ES-I3 (cell line): ENCODE results near the gene MYLK3.
"Not testable (repeated sequence)": the region's sequence is repeated elsewhere in the genome, so short reads cannot be mapped to it uniquely, and the experiment has no call there.

Experiments
- H3K36me3 ChIP-seq: 2 replicates; pipeline ENCODE4 v1.6.1; 2013; ENCODE audit warnings: mild to moderate bottlenecking, low read length, control low read depth, moderate library complexity; ENCODE audit not compliant: insufficient read depth
- H3K4me1 ChIP-seq: 2 replicates; pipeline ENCODE4 v1.6.1; 2013; ENCODE audit warnings: mild to moderate bottlenecking, control low read depth, low read length; ENCODE audit not compliant: insufficient read depth
- H3K9ac ChIP-seq: 2 replicates; pipeline ENCODE4 v1.6.1; 2013; ENCODE audit warnings: low read depth, mild to moderate bottlenecking, low read length, moderate library complexity
- H3K9me3 ChIP-seq: 2 replicates; pipeline ENCODE4 v1.6.1; 2013; ENCODE audit warnings: mild to moderate bottlenecking, low read length, moderate library complexity; ENCODE audit not compliant: control insufficient read depth, insufficient read depth

MYLK3 gene

GRCh38 chr16:46701615-46702014 is 46.5 kb downstream of the MYLK3 start:
- Histone ChIP-seq H3K36me3 (0 out of 2 replicates have a peak, but pooled peaks cover 5% of the 10 kb centered on the region), H3K4me1 (no peaks in the 10 kb centered on the region), H3K9ac (no peak overlapping the region), H3K9me3 (no peaks in the 10 kb centered on the region)

- Histone ChIP-seq H3K9me3 (no peaks in the 10 kb centered on the region), H3K9ac (no peak overlapping the region), H3K4me1 (no peaks in the 10 kb centered on the region), H3K36me3 (peaks cover 14% of the 10 kb centered on the region)
Measured at GRCh38 chr16:46700048-46700447, 48.1 kb downstream of the MYLK3 start.

GRCh38 chr16:46696957-46697356 is 51.2 kb downstream of the MYLK3 start:
- Histone ChIP-seq H3K4me1 (no peaks in the 10 kb centered on the region), H3K36me3 (peaks cover 23% of the 10 kb centered on the region), H3K9me3 (no peaks in the 10 kb centered on the region), H3K9ac (no peak overlapping the region)

- H3K9ac ChIP-seq, result no peak overlapping the region
- peaks cover 30% of the 10 kb centered on the region for H3K36me3 ChIP-seq
Measured at GRCh38 chr16:46695937-46696336, 52.2 kb downstream of the MYLK3 start.

GRCh38 chr16:46693598-46693997 is 54.5 kb downstream of the MYLK3 start:
- peaks cover 6% of the 10 kb centered on the region; the same call in 1 of the 2 replicates for H3K4me1 ChIP-seq
- no peaks in the 10 kb centered on the region for H3K9me3 ChIP-seq
- H3K36me3 ChIP-seq, result peaks cover 30% of the 10 kb centered on the region
- no peak overlapping the region for H3K9ac ChIP-seq

More at GRCh38 chr16:46695937-46696336, 52.2 kb downstream of the MYLK3 start:
- no peaks in the 10 kb centered on the region for H3K9me3 ChIP-seq
- H3K4me1 ChIP-seq, result peaks cover 6% of the 10 kb centered on the region; the same call in 1 of the 2 replicates

- H3K9me3 ChIP-seq, result no peaks in the 10 kb centered on the region
- peaks cover 14% of the 10 kb centered on the region; the same call in 1 of the 2 replicates for H3K4me1 ChIP-seq
- peak overlapping the region; percentile 83; the same call in 1 of the 2 replicates for H3K9ac ChIP-seq
- peaks cover 26% of the 10 kb centered on the region for H3K36me3 ChIP-seq
Measured at GRCh38 chr16:46691726-46692125, 56.4 kb downstream of the MYLK3 start.

- H3K9ac ChIP-seq, result peak overlapping the region; percentile 83
- H3K36me3 ChIP-seq, result peaks cover 16% of the 10 kb centered on the region
- H3K4me1 ChIP-seq, result peaks cover 17% of the 10 kb centered on the region; the same call in 1 of the 2 replicates
- H3K9me3 ChIP-seq, result no peaks in the 10 kb centered on the region
Measured at GRCh38 chr16:46690281-46691178, 57.6 kb downstream of the MYLK3 start.

GRCh38 chr16:46689365-46690280 is 58.5 kb downstream of the MYLK3 start, which contains the start of gene ORC6:
TSS of gene ORC6 (plus strand) at chr16:46689659. CDS start at chr16:46689706, 47 bp downstream.
- peaks cover 17% of the 10 kb centered on the region; the same call in 1 of the 2 replicates for H3K4me1 ChIP-seq
- H3K9me3 ChIP-seq, result no peaks in the 10 kb centered on the region
- peak within 1 kb of the TSS; percentile 83 for H3K9ac ChIP-seq
- peaks cover 16% of the 10 kb centered on the region for H3K36me3 ChIP-seq

GRCh38 chr16:46688654-46689364 is 59.3 kb downstream of the MYLK3 start, which contains the start of gene VPS35:
TSS of gene VPS35 (minus strand) at chr16:46689178. CDS start at chr16:46689133, 45 bp downstream.
- H3K9me3 ChIP-seq, result no peaks in the 10 kb centered on the region
- peaks cover 17% of the 10 kb centered on the region; the same call in 1 of the 2 replicates for H3K4me1 ChIP-seq
- peaks cover 16% of the 10 kb centered on the region for H3K36me3 ChIP-seq
- peak within 1 kb of the TSS; percentile 83 for H3K9ac ChIP-seq

- H3K9ac ChIP-seq, result peak overlapping the region; percentile 83
- H3K36me3 ChIP-seq, result peaks cover 14% of the 10 kb centered on the region
- no peaks in the 10 kb centered on the region for H3K9me3 ChIP-seq
- H3K4me1 ChIP-seq, result peaks cover 17% of the 10 kb centered on the region; the same call in 1 of the 2 replicates
Measured at GRCh38 chr16:46688101-46688653, 60.0 kb downstream of the MYLK3 start.

GRCh38 chr16:46687486-46687885 is 60.7 kb downstream of the MYLK3 start:
- H3K9ac ChIP-seq, result peak overlapping the region; percentile 83
- no peaks in the 10 kb centered on the region for H3K9me3 ChIP-seq
- H3K36me3 ChIP-seq, result peaks cover 10% of the 10 kb centered on the region
- H3K4me1 ChIP-seq, result peaks cover 17% of the 10 kb centered on the region; the same call in 1 of the 2 replicates

GRCh38 chr16:46686815-46687473 is 61.2 kb downstream of the MYLK3 start:
- peak overlapping the region; percentile 83; the same call in 1 of the 2 replicates for H3K9ac ChIP-seq
- H3K36me3 ChIP-seq, result peaks cover 7% of the 10 kb centered on the region; the same call in 1 of the 2 replicates

GRCh38 chr16:46681867-46682266 is 66.3 kb downstream of the MYLK3 start:
- H3K9ac ChIP-seq, H3K4me1 ChIP-seq, H3K9me3 ChIP-seq: not testable (repeated sequence)
- peaks cover 13% of the 10 kb centered on the region for H3K36me3 ChIP-seq

More at GRCh38 chr16:46686815-46687473, 61.2 kb downstream of the MYLK3 start:
- H3K9me3 ChIP-seq, result no peaks in the 10 kb centered on the region
- peaks cover 17% of the 10 kb centered on the region; the same call in 1 of the 2 replicates for H3K4me1 ChIP-seq
